ENCODE results near the gene SLC12A3. TPM values are rescaled to one million over a fixed set of nuclear protein-coding genes. Genes with fewer than 3 reads are reported as not detected.
A peak's percentile ranks its signal among the peaks of the same experiment; 100 is the strongest.

The SLC12A3 gene
- polyA plus RNA-seq, 3 donors = 0.03 TPM; not detected in 2

- Histone ChIP-seq H3K27me3 (ENCODE audit: control insufficient read depth in 2 of 2, insufficient read depth in 2 of 2, low read length in 2 of 2) (no peaks in the 10 kb centered on the region), H3K4me1 (ENCODE audit: control insufficient read depth in 1 of 2, insufficient read depth in 2 of 2, low read length in 2 of 2) (no peaks in the 10 kb centered on the region), H3K4me2 (replicated peaks; ENCODE audit: extremely low read depth, low read length, poor library complexity, severe bottlenecking) (no peak overlapping the region), H3K4me3 (replicated peaks in 1 of 3; ENCODE audit: low read depth in 2 of 3, low read length in 3 of 3) (no peak overlapping the region), H3K9me3 (replicated peaks in 1 of 2; ENCODE audit: control insufficient read depth in 1 of 2, insufficient read depth in 1 of 2, low read length in 2 of 2) (no peaks in the 10 kb centered on the region), H3K79me2 (ENCODE audit: insufficient read depth, low read length) (no peaks in the 10 kb centered on the region), H3K27ac (ENCODE audit: low read depth in 1 of 2, low read length in 2 of 2) (no peak overlapping the region), H4K20me1 (ENCODE audit: insufficient read depth, low read length) (no peaks in the 10 kb centered on the region), H3K36me3 (replicated peaks in 1 of 2; ENCODE audit: control insufficient read depth in 1 of 2, insufficient read depth in 2 of 2, low read length in 2 of 2) (no peaks in the 10 kb centered on the region), H2AFZ (ENCODE audit: insufficient read depth, low read depth, low read length, poor library complexity, severe bottlenecking) (no peak overlapping the region), H3K9ac (ENCODE audit: insufficient read depth, low read length, poor library complexity, severe bottlenecking) (no peak overlapping the region)
- H3K27ac Mint-ChIP-seq = peak overlapping the region in 1 of 7 donors; percentile 69
- WGBS (ENCODE audit: insufficient coverage) = 100% methylated on average over 5 of the region's 9 CpGs
- H3K9me3 Mint-ChIP-seq = no peaks in the 10 kb centered on the region
- no peaks in the 10 kb centered on the region for H3K4me1 Mint-ChIP-seq
- no peak for DNase-seq
- intact Hi-C loops (cut with micrococcal nuclease) = loop anchor here in 1 of 2 donors (10.0 kb wide), 1 partner anchor 56 kb away; the partner anchor contains the start of gene HERPUD1
- H3K4me3 Mint-ChIP-seq = no peak overlapping the region
- peaks cover 3 to 5% (median 4%) of the 10 kb centered on the region in 3 donors for H3K27me3 Mint-ChIP-seq (ENCODE audit: low read depth in 3 of 3)
- no peaks in the 10 kb centered on the region for H3K36me3 Mint-ChIP-seq
- TF ChIP-seq, protein P1, sequence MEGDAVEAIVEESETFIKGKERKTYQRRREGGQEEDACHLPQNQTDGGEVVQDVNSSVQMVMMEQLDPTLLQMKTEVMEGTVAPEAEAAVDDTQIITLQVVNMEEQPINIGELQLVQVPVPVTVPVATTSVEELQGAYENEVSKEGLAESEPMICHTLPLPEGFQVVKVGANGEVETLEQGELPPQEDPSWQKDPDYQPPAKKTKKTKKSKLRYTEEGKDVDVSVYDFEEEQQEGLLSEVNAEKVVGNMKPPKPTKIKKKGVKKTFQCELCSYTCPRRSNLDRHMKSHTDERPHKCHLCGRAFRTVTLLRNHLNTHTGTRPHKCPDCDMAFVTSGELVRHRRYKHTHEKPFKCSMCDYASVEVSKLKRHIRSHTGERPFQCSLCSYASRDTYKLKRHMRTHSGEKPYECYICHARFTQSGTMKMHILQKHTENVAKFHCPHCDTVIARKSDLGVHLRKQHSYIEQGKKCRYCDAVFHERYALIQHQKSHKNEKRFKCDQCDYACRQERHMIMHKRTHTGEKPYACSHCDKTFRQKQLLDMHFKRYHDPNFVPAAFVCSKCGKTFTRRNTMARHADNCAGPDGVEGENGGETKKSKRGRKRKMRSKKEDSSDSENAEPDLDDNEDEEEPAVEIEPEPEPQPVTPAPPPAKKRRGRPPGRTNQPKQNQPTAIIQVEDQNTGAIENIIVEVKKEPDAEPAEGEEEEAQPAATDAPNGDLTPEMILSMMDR (IDR thresholded peaks at IDR 0.05) = no peak
Measured at GRCh38 chr16:56879276-56879675, 14.3 kb downstream of the SLC12A3 start.

DNA sequence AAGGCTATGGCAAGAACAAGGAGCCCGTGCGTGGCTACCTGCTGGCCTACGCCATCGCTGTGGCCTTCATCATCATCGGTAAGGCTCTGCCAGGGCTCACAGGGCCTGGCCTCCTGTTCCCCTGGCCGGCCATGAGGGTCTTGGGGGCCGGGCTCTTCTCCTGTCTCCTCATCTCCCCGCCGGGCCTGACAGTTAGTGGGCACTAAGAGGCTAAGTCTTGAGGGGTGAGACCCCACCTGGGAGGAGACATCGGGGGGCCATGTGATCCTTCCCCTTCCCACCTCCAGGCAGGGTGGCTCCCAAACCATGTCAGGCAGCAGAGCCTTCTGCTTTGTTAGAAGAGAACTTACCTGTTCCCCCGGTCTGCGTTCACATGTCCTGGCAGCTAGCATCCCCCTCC is 15.2 kb downstream of the SLC12A3 start:
- WGBS (ENCODE audit: insufficient coverage) = 96% methylated on average over 12 of the region's 12 CpGs
- Histone ChIP-seq H3K4me3 (replicated peaks in 1 of 3; ENCODE audit: low read depth in 2 of 3, low read length in 3 of 3) (no peak overlapping the region), H3K4me1 (ENCODE audit: control insufficient read depth in 1 of 2, insufficient read depth in 2 of 2, low read length in 2 of 2) (no peaks in the 10 kb centered on the region), H3K9ac (ENCODE audit: insufficient read depth, low read length, poor library complexity, severe bottlenecking) (no peak overlapping the region), H4K20me1 (ENCODE audit: insufficient read depth, low read length) (no peaks in the 10 kb centered on the region), H3K27me3 (ENCODE audit: control insufficient read depth in 2 of 2, insufficient read depth in 2 of 2, low read length in 2 of 2) (no peaks in the 10 kb centered on the region), H2AFZ (ENCODE audit: insufficient read depth, low read depth, low read length, poor library complexity, severe bottlenecking) (no peak overlapping the region), H3K27ac (ENCODE audit: low read depth in 1 of 2, low read length in 2 of 2) (no peak overlapping the region), H3K36me3 (replicated peaks in 1 of 2; ENCODE audit: control insufficient read depth in 1 of 2, insufficient read depth in 2 of 2, low read length in 2 of 2) (no peaks in the 10 kb centered on the region), H3K79me2 (ENCODE audit: insufficient read depth, low read length) (no peaks in the 10 kb centered on the region), H3K4me2 (replicated peaks; ENCODE audit: extremely low read depth, low read length, poor library complexity, severe bottlenecking) (no peak overlapping the region), H3K9me3 (replicated peaks in 1 of 2; ENCODE audit: control insufficient read depth in 1 of 2, insufficient read depth in 1 of 2, low read length in 2 of 2) (no peaks in the 10 kb centered on the region)
- intact Hi-C loops (cut with micrococcal nuclease) = no loop called here
- Mint-ChIP-seq H3K27me3 (ENCODE audit: low read depth in 3 of 3) (peaks cover 2 to 7% (median 5%) of the 10 kb centered on the region in 3 donors), H3K4me3 (no peak overlapping the region), H3K4me1 (no peaks in the 10 kb centered on the region), H3K36me3 (no peaks in the 10 kb centered on the region), H3K9me3 (no peaks in the 10 kb centered on the region), H3K27ac (no peak overlapping the region)
- no peak for DNase-seq
- TF ChIP-seq, protein P1 (IDR thresholded peaks at IDR 0.05) = no peak

All from CD14-positive monocyte (primary cell).